ENCODE results near the gene TMEM204.

- TF ChIP-seq CTCF (IDR thresholded peaks at IDR 0.05) (peak in 1 of 5 experiments; percentile 33), POLR2AphosphoS5 (IDR thresholded peaks at IDR 0.05) (no peak), POLR2A (IDR thresholded peaks at IDR 0.05) (no peak), EP300 (IDR thresholded peaks at IDR 0.05; ENCODE audit: low read depth) (no peak)
Measured at GRCh38 chr16:1492082-1492922, 41.2 kb upstream of the TMEM204 start.

All from transverse colon (tissue), 4 donors.